OCI-LY3 (cell line): ENCODE measurements around the gene NLK.

Experiments used
- H2AFZ ChIP-seq: fragments of 200-600, 300-600 bp; shearing (Covaris generic); 2 replicates; pipeline ENCODE4 v1.6.0; 2014; ENCODE audit warnings: antibody characterized with exemption, low read depth, low read length
- H3K27ac ChIP-seq: fragments of 200-600, 300-600 bp; sonication (generic); 2 replicates; pipeline ENCODE4 v1.5.1; 2014; ENCODE audit warnings: mild to moderate bottlenecking, low read length, moderate library complexity, mixed read lengths
- H3K27me3 ChIP-seq: fragments of 200-600, 300-600 bp; sonication (generic); 2 replicates; pipeline ENCODE4 v1.6.1; 2014; ENCODE audit warnings: low read depth, low read length, mixed read lengths
- H3K36me3 ChIP-seq: fragments of 200-600, 300-600 bp; sonication (generic); replicated peaks from 2 replicates; pipeline ENCODE3; 2014; ENCODE audit warnings: low read depth, low read length, mixed read lengths
- H3K4me1 ChIP-seq: fragments of 300-600, 200-600 bp; sonication (generic); 2 replicates; pipeline ENCODE4 v1.6.1; 2014; ENCODE audit warnings: low read length, mixed read lengths
- H3K4me2 ChIP-seq: fragments of 200-600, 300-600 bp; sonication (generic); 2 replicates; pipeline ENCODE4 v1.6.1; 2014; ENCODE audit warnings: low read length, mixed read lengths
- H3K4me3 ChIP-seq: fragments of 300-600, 200-600 bp; sonication (generic); 2 replicates; pipeline ENCODE4 v1.5.1; 2014; ENCODE audit warnings: antibody characterized with exemption, mild to moderate bottlenecking, low read length, moderate library complexity
- H3K79me2 ChIP-seq: fragments of 300-600, 200-600 bp; shearing (Covaris generic); 2 replicates; pipeline ENCODE4 v1.6.1; 2014; ENCODE audit warnings: mild to moderate bottlenecking, low read length, mixed read lengths
- H3K9ac ChIP-seq: fragments of 300-600, 200-600 bp; shearing (Covaris generic); 2 replicates; pipeline ENCODE4 v1.6.0; 2014; ENCODE audit warnings: mild to moderate bottlenecking, low read length, moderate library complexity
- H3K9me3 ChIP-seq: fragments of 200-600, 300-600 bp; shearing (Covaris generic); 2 replicates; pipeline ENCODE4 v1.6.1; 2014; ENCODE audit warnings: low read length, mixed read lengths; ENCODE audit not compliant: insufficient read depth
- H4K20me1 ChIP-seq: fragments of 200-600, 300-600 bp; sonication (generic); 2 replicates; pipeline ENCODE4 v1.6.1; 2016; ENCODE audit warnings: low read length, mixed read lengths; ENCODE audit not compliant: insufficient read depth
- EZH2phosphoT487 ChIP-seq: fragments of 200-600 bp; shearing (Covaris generic); IDR thresholded peaks from 2 replicates; pipeline ENCODE4 v1.6.1; 2018; ENCODE audit warnings: antibody characterized with exemption, mixed run types, low read depth
- TF ChIP-seq, protein P1 (sequence below): fragments of 200-600, 300-600 bp; sonication (generic); IDR thresholded peaks from 2 replicates; pipeline ENCODE4 v1.5.1; 2014; ENCODE audit warnings: antibody characterized with exemption, low read length, low read depth

NLK gene

GRCh38 chr17:28042657-28042720 is at the start of gene NLK:
NLK (plus strand) TSS chr17:28042677; CDS start chr17:28042874, 197 bp downstream.
- peaks cover 31% of the 10 kb centered on the region for H3K4me1 ChIP-seq
- peak within 1 kb of the TSS; percentile 83 for H3K9ac ChIP-seq
- no peak within 1 kb of the TSS for H3K27ac ChIP-seq
- peak within 1 kb of the TSS; percentile 97 for H3K4me3 ChIP-seq
- H3K36me3 ChIP-seq = no peaks in the 10 kb centered on the region
- no peak within 1 kb of the TSS for H2AFZ ChIP-seq
- H3K4me2 ChIP-seq = peak within 1 kb of the TSS; percentile 89
- H3K27me3 ChIP-seq = no peaks in the 10 kb centered on the region
- peaks cover 39% of the 10 kb centered on the region for H3K79me2 ChIP-seq
- TF ChIP-seq, protein P1, sequence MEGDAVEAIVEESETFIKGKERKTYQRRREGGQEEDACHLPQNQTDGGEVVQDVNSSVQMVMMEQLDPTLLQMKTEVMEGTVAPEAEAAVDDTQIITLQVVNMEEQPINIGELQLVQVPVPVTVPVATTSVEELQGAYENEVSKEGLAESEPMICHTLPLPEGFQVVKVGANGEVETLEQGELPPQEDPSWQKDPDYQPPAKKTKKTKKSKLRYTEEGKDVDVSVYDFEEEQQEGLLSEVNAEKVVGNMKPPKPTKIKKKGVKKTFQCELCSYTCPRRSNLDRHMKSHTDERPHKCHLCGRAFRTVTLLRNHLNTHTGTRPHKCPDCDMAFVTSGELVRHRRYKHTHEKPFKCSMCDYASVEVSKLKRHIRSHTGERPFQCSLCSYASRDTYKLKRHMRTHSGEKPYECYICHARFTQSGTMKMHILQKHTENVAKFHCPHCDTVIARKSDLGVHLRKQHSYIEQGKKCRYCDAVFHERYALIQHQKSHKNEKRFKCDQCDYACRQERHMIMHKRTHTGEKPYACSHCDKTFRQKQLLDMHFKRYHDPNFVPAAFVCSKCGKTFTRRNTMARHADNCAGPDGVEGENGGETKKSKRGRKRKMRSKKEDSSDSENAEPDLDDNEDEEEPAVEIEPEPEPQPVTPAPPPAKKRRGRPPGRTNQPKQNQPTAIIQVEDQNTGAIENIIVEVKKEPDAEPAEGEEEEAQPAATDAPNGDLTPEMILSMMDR = no peak
- no peak for TF ChIP-seq EZH2phosphoT487
- peaks cover 5% of the 10 kb centered on the region; the same call in 1 of the 2 replicates for H4K20me1 ChIP-seq
- no peaks in the 10 kb centered on the region for H3K9me3 ChIP-seq

DNA sequence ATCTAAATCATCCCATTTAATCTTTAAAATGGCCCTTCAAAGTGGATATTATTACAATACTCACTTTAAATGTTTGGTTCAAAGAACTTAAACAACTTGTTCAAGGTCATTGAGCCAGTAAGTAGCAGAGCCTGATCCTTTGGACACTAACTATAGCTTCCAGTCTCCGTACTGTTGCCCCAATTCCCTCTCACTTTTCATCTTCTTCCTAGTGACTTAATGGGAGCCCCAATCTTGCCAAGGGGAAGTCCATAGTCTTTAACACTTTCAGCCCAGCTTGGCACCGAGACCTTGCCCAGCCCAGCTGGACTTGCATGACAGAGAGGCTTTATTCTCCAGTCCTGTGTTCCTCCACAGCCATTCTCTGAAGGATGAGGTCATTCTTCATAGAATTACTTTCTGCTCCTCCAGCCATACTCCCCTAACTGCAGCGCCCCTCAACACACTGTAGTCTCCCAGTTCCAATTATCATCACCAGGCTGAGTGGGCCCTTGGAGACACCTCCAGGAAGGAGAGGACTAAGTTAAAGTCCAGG is 49.2 kb upstream of the NLK start:
- no peak overlapping the region for H3K27ac ChIP-seq
- no peak for TF ChIP-seq EZH2phosphoT487
- TF ChIP-seq, protein P1 = no peak
- no peaks in the 10 kb centered on the region for H3K9me3 ChIP-seq
- no peak overlapping the region for H3K9ac ChIP-seq
- no peak overlapping the region for H3K4me2 ChIP-seq
- H3K4me3 ChIP-seq = no peak overlapping the region
- no peaks in the 10 kb centered on the region for H3K36me3 ChIP-seq
- H3K79me2 ChIP-seq = no peaks in the 10 kb centered on the region
- no peaks in the 10 kb centered on the region for H4K20me1 ChIP-seq
- H3K4me1 ChIP-seq = no peaks in the 10 kb centered on the region
- H2AFZ ChIP-seq = no peak overlapping the region
- 0 out of 2 replicates have a peak, but pooled peaks cover 11% of the 10 kb centered on the region for H3K27me3 ChIP-seq

- H4K20me1 ChIP-seq = no peaks in the 10 kb centered on the region
- no peaks in the 10 kb centered on the region for H3K4me1 ChIP-seq
- H3K36me3 ChIP-seq = no peaks in the 10 kb centered on the region
- H3K27me3 ChIP-seq = 0 out of 2 replicates have a peak, but pooled peaks cover 11% of the 10 kb centered on the region
- no peak overlapping the region for H3K27ac ChIP-seq
- H3K4me2 ChIP-seq = no peak overlapping the region
- no peaks in the 10 kb centered on the region for H3K9me3 ChIP-seq
- TF ChIP-seq, protein P1 = no peak
- no peak for TF ChIP-seq EZH2phosphoT487
- no peaks in the 10 kb centered on the region for H3K79me2 ChIP-seq
- H3K4me3 ChIP-seq = no peak overlapping the region
- H2AFZ ChIP-seq = no peak overlapping the region
- H3K9ac ChIP-seq = no peak overlapping the region
Observed at GRCh38 chr17:27993723-27994310, 48.7 kb upstream of the NLK start.

GRCh38 chr17:27994586-27994985 is 47.9 kb upstream of the NLK start:
- Histone ChIP-seq H3K27ac (no peak overlapping the region), H4K20me1 (no peaks in the 10 kb centered on the region), H3K9ac (no peak overlapping the region), H3K4me1 (no peaks in the 10 kb centered on the region), H3K27me3 (0 out of 2 replicates have a peak, but pooled peaks cover 11% of the 10 kb centered on the region), H3K9me3 (no peaks in the 10 kb centered on the region), H3K4me3 (no peak overlapping the region), H3K79me2 (no peaks in the 10 kb centered on the region), H3K4me2 (no peak overlapping the region), H2AFZ (no peak overlapping the region), H3K36me3 (no peaks in the 10 kb centered on the region)
- no peak for TF ChIP-seq EZH2phosphoT487
- TF ChIP-seq, protein P1 = no peak
